Endothelial cell of umbilical vein (primary cell): ENCODE data around the gene SLC12A8. TPM values are rescaled to one million over a fixed set of nuclear protein-coding genes. Genes with fewer than 3 reads are reported as not detected.

Source experiments
- BruUV-seq: library from RNA; stranded (reverse); fragments of 400-500 nt; replicated peaks from 2 replicates; lab custom pipeline; 2021; lab: Mats Ljungman, UMichigan
- CTCF ChIA-PET: fragments of 300-600, 350-600 bp; sonication (Branson Sonifier 250); formaldehyde crosslinking; loops from one replicate; lab custom pipeline; 2021; ENCODE audit warnings: antibody characterized with exemption, inconsistent platforms; lab: Charles Lee
- POLR2A ChIA-PET: fragments of 300-600, 350-600 bp; sonication (Branson Sonifier 250); formaldehyde crosslinking; loops from one replicate; lab custom pipeline; 2021; ENCODE audit warnings: antibody characterized with exemption, inconsistent platforms; lab: Charles Lee
- DNase-seq: peaks from one replicate; pipeline ENCODE4 v3.0.0-alpha.2; 2011; ENCODE audit warnings: low read depth, low spot score
- FAIRE-seq: peaks from 2 replicates; lab custom pipeline; 2011; peaks lifted over from hg19 to GRCh38; lab: Jason Lieb, UNC
- H2AFZ ChIP-seq: 2 replicates; pipeline ENCODE4 v1.6.0; 2012; ENCODE audit warnings: low read depth, low read length, control low read depth, inconsistent platforms
- H3K27ac ChIP-seq: 2 replicates; pipeline ENCODE4 v1.5.1; 2011; ENCODE audit warnings: low read depth, mild to moderate bottlenecking, control low read depth, low read length, moderate library complexity; ENCODE audit not compliant: insufficient read depth
- H3K27me3 ChIP-seq, 2 experiments: 2 replicates each; pipeline versions ENCODE4 v1.6.0 to v1.6.1; 2011; ENCODE audit warnings: low read length in 2 of 2, mixed read lengths in 1 of 2; ENCODE audit not compliant: control insufficient read depth in 2 of 2, insufficient read depth in 2 of 2
- H3K36me3 ChIP-seq, 2 experiments: 2 replicates in 1 of 2; 3 replicates in 1 of 2; pipeline ENCODE4 v1.5.1; 2011; ENCODE audit warnings: low read length in 2 of 2, mild to moderate bottlenecking in 1 of 2, moderate library complexity in 1 of 2; ENCODE audit not compliant: control insufficient read depth in 2 of 2, insufficient read depth in 2 of 2; ENCODE audit errors: extremely low read depth in 1 of 2
- H3K4me1 ChIP-seq: 3 replicates; pipeline ENCODE4 v1.5.1; 2011; ENCODE audit warnings: mild to moderate bottlenecking, low read length; ENCODE audit not compliant: control insufficient read depth, insufficient read depth; ENCODE audit errors: extremely low read depth
- H3K4me2 ChIP-seq: 2 replicates; pipeline ENCODE4 v1.6.1; 2011; ENCODE audit warnings: low read length, control low read depth, mixed read lengths; ENCODE audit not compliant: insufficient read depth
- H3K4me3 ChIP-seq, 3 experiments: fragments of 200-600 bp in 1 of 3; sonication (generic), shearing (Covaris generic) in 1 of 3; replicated peaks in 1 of 3; 2 replicates each; pipeline ENCODE4 v1.5.1; 2011 to 2016; ENCODE audit warnings: control low read depth in 3 of 3, low read length in 3 of 3, mild to moderate bottlenecking in 2 of 3, inconsistent platforms in 1 of 3, low read depth in 1 of 3, moderate library complexity in 1 of 3; ENCODE audit not compliant: insufficient read depth in 1 of 3
- H3K79me2 ChIP-seq: 2 replicates; pipeline ENCODE4 v1.6.0; 2012; ENCODE audit warnings: low read length, inconsistent platforms; ENCODE audit not compliant: control insufficient read depth, insufficient read depth
- H3K9ac ChIP-seq: replicated peaks from 2 replicates; pipeline ENCODE3; 2011; ENCODE audit warnings: low read length, control low read depth; ENCODE audit not compliant: insufficient read depth; ENCODE audit errors: extremely low read depth
- H3K9me1 ChIP-seq: replicated peaks from 3 replicates; pipeline ENCODE4 v1.6.0; 2011; ENCODE audit warnings: mild to moderate bottlenecking, low read length; ENCODE audit not compliant: control insufficient read depth, insufficient read depth; ENCODE audit errors: extremely low read depth
- H3K9me3 ChIP-seq: replicated peaks from 2 replicates; pipeline ENCODE4 v1.5.1; 2012; ENCODE audit warnings: low read length, inconsistent platforms; ENCODE audit not compliant: control insufficient read depth, insufficient read depth
- H4K20me1 ChIP-seq: replicated peaks from 2 replicates; pipeline ENCODE3; 2011; ENCODE audit warnings: mild to moderate bottlenecking, low read length; ENCODE audit not compliant: control insufficient read depth, insufficient read depth; ENCODE audit errors: extremely low read depth
- CTCF ChIP-seq, 2 donors: IDR thresholded peaks; 1 replicate in 1 of 2; 2 replicates in 1 of 2; pipeline ENCODE4 v1.5.1; 2011; ENCODE audit warnings: low read length in 2 of 2, mild to moderate bottlenecking in 2 of 2, moderate library complexity in 2 of 2, control low read depth in 1 of 2, inconsistent platforms in 1 of 2, low read depth in 1 of 2; ENCODE audit not compliant: insufficient read depth in 1 of 2; ENCODE audit errors: extremely low read depth in 1 of 2
- EZH2 ChIP-seq: IDR thresholded peaks from 2 replicates; pipeline ENCODE4 v1.6.1; 2012; ENCODE audit warnings: borderline replicate concordance, low read depth, mild to moderate bottlenecking, moderate library complexity, low read length, inconsistent platforms; ENCODE audit not compliant: severe bottlenecking
- FOS ChIP-seq: IDR thresholded peaks from 2 replicates; pipeline ENCODE4 v1.6.1; 2011; ENCODE audit warnings: mild to moderate bottlenecking, low read length, moderate library complexity, borderline replicate concordance; ENCODE audit not compliant: insufficient read depth
- GATA2 ChIP-seq: IDR thresholded peaks from 2 replicates; pipeline ENCODE4 v1.7.0; 2011; ENCODE audit warnings: low read depth, mild to moderate bottlenecking, moderate library complexity, mixed read lengths, low read length; ENCODE audit not compliant: insufficient read length, insufficient read depth
- MYC ChIP-seq: IDR thresholded peaks from one replicate; pipeline ENCODE4 v1.6.1; 2011; ENCODE audit warnings: mild to moderate bottlenecking, low read depth, low read length
- POLR2AphosphoS5 ChIP-seq: IDR thresholded peaks from 2 replicates; pipeline ENCODE4 v1.6.1; 2012; ENCODE audit warnings: low read depth, mild to moderate bottlenecking, control low read depth, low read length, moderate library complexity; ENCODE audit not compliant: insufficient read depth
- dilution Hi-C: fragments of 300-500 bp; cut with MboI; formaldehyde crosslinking; loops from one replicate; pipeline ENCODE4 v1.15.0; 2019; ENCODE audit warnings: low sequenced_read_pairs; ENCODE audit not compliant: extremely low pct_ligation_motif_present
- intact Hi-C: fragments of 100-400 bp; cut with micrococcal nuclease; formaldehyde crosslinking; loops from one replicate; pipeline ENCODE4 v1.10.0; 2022
- polyA plus RNA-seq, 4 experiments: library from polyadenylated mRNA; depleted of rRNA in 3 of 4; stranded (reverse) in 3 of 4; unstranded in 1 of 4; fragments of >200 nt; gene quantifications; 2 replicates each; pipeline versions ENCODE4 v1.2.1 to v1.2.3, GENCODE V29; 2011 to 2012; ENCODE audit warnings: missing spikeins in 1 of 4
- total RNA-seq: library from RNA; stranded (reverse); gene quantifications from 2 replicates; pipeline ENCODE4 v1.2.3, GENCODE V29; 2021

The SLC12A8 gene
- total and polyA plus RNA-seq, 2 donors (not counting 3 experiments of a cell fraction or from before 2014, with no cell fraction given), result 0.86 to 0.90 TPM

DNA sequence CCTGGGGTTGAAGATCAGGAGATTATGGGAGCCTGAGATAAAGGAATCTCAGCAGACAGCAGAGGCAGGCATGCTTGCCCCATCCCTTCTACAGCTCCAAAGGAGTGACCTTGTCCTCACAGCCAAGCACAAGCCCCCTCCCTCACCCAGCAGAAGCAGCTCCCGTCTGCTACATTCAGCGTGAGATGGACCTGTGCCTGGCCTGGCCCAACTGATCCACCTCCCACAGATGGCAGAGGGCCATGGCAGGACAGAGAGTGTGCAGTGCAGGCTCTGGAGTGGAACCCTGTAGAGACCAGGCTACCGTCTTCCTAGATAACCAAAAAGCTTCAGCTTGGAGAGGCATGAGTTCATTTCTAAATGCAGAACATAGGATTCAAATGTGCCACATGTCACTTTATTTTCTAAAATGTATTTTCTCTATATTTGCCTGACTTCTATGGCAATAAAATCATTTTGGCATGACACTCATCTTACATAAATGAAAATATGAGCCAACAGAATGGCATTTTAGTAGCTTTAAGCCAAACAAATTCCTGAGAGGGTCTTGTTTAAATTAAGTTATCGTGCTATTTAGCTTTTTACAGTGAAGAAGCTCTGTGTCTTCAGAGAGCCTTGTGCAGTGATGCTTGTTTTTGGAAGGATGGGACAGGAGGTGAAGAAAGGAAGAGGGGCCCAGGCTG, 43.7 kb downstream of the SLC12A8 start:
- ChIA-PET CTCF (interaction anchor here (0.7 to 1.7 kb wide), 9 partner anchors 11 to 417 kb away, joined by 3 to 9 read pairs (median 3); no protein-coding TSS in a partner anchor), POLR2A (no interaction called here)
- Histone ChIP-seq H3K79me2 (no peaks in the 10 kb centered on the region), H4K20me1 (no peaks in the 10 kb centered on the region), H3K4me1 (no peaks in the 10 kb centered on the region), H3K4me3 (no peak overlapping the region), H3K27ac (no peak overlapping the region), H3K9me1 (no peaks in the 10 kb centered on the region), H3K4me2 (no peak overlapping the region), H2AFZ (no peak overlapping the region), H3K27me3 (peaks cover 0 to 2% of the 10 kb centered on the region in 2 experiments), H3K9ac (no peak overlapping the region), H3K36me3 (no peaks in the 10 kb centered on the region), H3K9me3 (no peaks in the 10 kb centered on the region)
- dilution Hi-C loops, result no loop called here
- no TSS peak for BruUV-seq
- intact Hi-C loops, result no loop called here
- no peak for DNase-seq
- no peak for TF ChIP-seq POLR2AphosphoS5
- no peak for TF ChIP-seq CTCF (IDR thresholded peaks at IDR 0.05; ENCODE audit: extremely low read depth in 1 of 2, insufficient read depth in 1 of 2, low read depth in 1 of 2, low read length in 2 of 2)
- TF ChIP-seq FOS, result no peak
- no peak for TF ChIP-seq MYC
- no peak for TF ChIP-seq GATA2
- TF ChIP-seq EZH2, result no peak
- no peak for FAIRE-seq
